Gastrocnemius medialis (tissue), 4 donors: ENCODE results near the gene C1QTNF7.
A peak's percentile ranks its signal among the peaks of the same experiment; 100 is the strongest.

Experiments
- CTCF ChIP-seq, 5 experiments: fragments of 450-650 bp in 3 of 5; fragments of 200-600 bp in 2 of 5; sonication (generic) in 2 of 5; IDR thresholded peaks in 4 of 5; conservative IDR thresholded peaks in 1 of 5; 1 replicate in 4 of 5; 2 replicates in 1 of 5; pipeline ENCODE4 v1.5.1; 2016 to 2019; ENCODE audit warnings: antibody characterized with exemption in 5 of 5, mild to moderate bottlenecking in 3 of 5, moderate library complexity in 3 of 5
- POLR2A ChIP-seq, 2 donors: fragments of 450-650 bp; IDR thresholded peaks; one replicate each; pipeline ENCODE4 v1.6.1; 2017; ENCODE audit warnings: antibody characterized with exemption in 2 of 2, mild to moderate bottlenecking in 2 of 2, moderate library complexity in 2 of 2

- TF ChIP-seq CTCF (IDR thresholded peaks at IDR 0.05 in 4 of 5, conservative IDR thresholded peaks at IDR 0.05 in 1 of 5) (peak in 4 of 5 experiments; percentile 11 to 50 (median 37)), POLR2A (IDR thresholded peaks at IDR 0.05) (no peak)
Observed at GRCh38 chr4:15396157-15396800, 31.6 kb upstream of the C1QTNF7 start.
